K562 (cell line): ENCODE measurements around the gene ABHD3. TPM values are rescaled to one million over a fixed set of nuclear protein-coding genes. Genes with fewer than 3 reads are reported as not detected.

Source experiments
- ASH1L ChIP-seq: fragments of 450-650 bp; IDR thresholded peaks from 2 replicates; pipeline ENCODE4 v1.6.1; 2018; ENCODE audit warnings: borderline replicate concordance, mild to moderate bottlenecking, low read depth; ENCODE audit not compliant: partially characterized antibody
- CBX3 ChIP-seq, 2 experiments: IDR thresholded peaks; 1 replicate in 1 of 2; 2 replicates in 1 of 2; pipeline ENCODE4 v1.6.1; 2012; ENCODE audit warnings: inconsistent platforms in 2 of 2, low read length in 2 of 2, borderline replicate concordance in 1 of 2, control low read depth in 1 of 2
- GTF2F1 ChIP-seq: IDR thresholded peaks from 2 replicates; pipeline ENCODE4 v1.6.1; 2011; ENCODE audit warnings: low read depth, low read length, improper control_type of control experiment
- HMGN3 ChIP-seq: IDR thresholded peaks from 2 replicates; pipeline ENCODE4 v1.6.1; 2011; ENCODE audit warnings: borderline replicate concordance, low read depth, mild to moderate bottlenecking, mixed read lengths, low read length; ENCODE audit not compliant: insufficient read length; ENCODE audit errors: extremely low read depth
- JUN ChIP-seq, 2 experiments: sonication (generic) in 1 of 2; formaldehyde crosslinking in 1 of 2; IDR thresholded peaks; 2 replicates each; pipeline versions ENCODE4 v1.6.1 to v1.8.0; 2012 to 2022; ENCODE audit warnings: borderline replicate concordance in 2 of 2, mild to moderate bottlenecking in 2 of 2, improper control_type of control experiment in 1 of 2, low read depth in 1 of 2, low read length in 1 of 2, missing genetic modification reagents in 1 of 2
- KDM2B ChIP-seq: fragments of 250-450 bp; sonication (Bioruptor Pico); IDR thresholded peaks from 2 replicates; pipeline ENCODE4 v1.8.0; 2021; ENCODE audit warnings: mild to moderate bottlenecking, moderate library complexity
- KLF10 ChIP-seq: fragments of 250-450 bp; sonication (Bioruptor Pico); IDR thresholded peaks from 2 replicates; pipeline ENCODE4 v1.6.1; 2021; ENCODE audit warnings: matching md5 sums
- LARP7 ChIP-seq: fragments of 450-650 bp; IDR thresholded peaks from 2 replicates; pipeline ENCODE4 v1.6.1; 2016
- MCM3 ChIP-seq: fragments of 450-650 bp; IDR thresholded peaks from 2 replicates; pipeline ENCODE4 v1.6.1; 2016
- RFX7 ChIP-seq: fragments of 250-450 bp; sonication (Bioruptor Pico); IDR thresholded peaks from 2 replicates; pipeline ENCODE4 v1.5.1; 2021; ENCODE audit warnings: mild to moderate bottlenecking
- YBX1 ChIP-seq: fragments of 450-650 bp; IDR thresholded peaks from 2 replicates; pipeline ENCODE4 v1.7.1; 2016; ENCODE audit warnings: mild to moderate bottlenecking
- ZEB2 ChIP-seq: fragments of 450-650 bp; IDR thresholded peaks from 2 replicates; pipeline ENCODE4 v1.6.1; 2016
- ZNF133 ChIP-seq: fragments of 250-450 bp; sonication (Bioruptor Pico); IDR thresholded peaks from 2 replicates; pipeline ENCODE4 v1.4.0; 2020; ENCODE audit warnings: mild to moderate bottlenecking
- ZNF253 ChIP-seq: fragments of 250-450 bp; sonication (Bioruptor Pico); conservative IDR thresholded peaks from 2 replicates; pipeline ENCODE4 v1.6.1; 2021; ENCODE audit warnings: mild to moderate bottlenecking
- ZNF324 ChIP-seq: fragments of 250-450 bp; sonication (Bioruptor Pico); IDR thresholded peaks from 2 replicates; pipeline ENCODE4 v1.4.0; 2020; ENCODE audit warnings: mild to moderate bottlenecking
- polyA plus RNA-seq, 8 experiments: library from polyadenylated mRNA; depleted of rRNA in 4 of 8; stranded (reverse) in 5 of 8; unstranded in 3 of 8; fragments of >200 nt; fragmentation: Nextera tagmentation in 2 of 8; fragmentation: Illumina TruSeq in 1 of 8; extraction: Ambion mirVana in 2 of 8; extraction: Trizol in 1 of 8; gene quantifications; 2 replicates each; pipeline versions ENCODE4 v1.2.1 to v1.2.3, GENCODE V29; 2011 to 2014; ENCODE audit warnings: inconsistent platforms in 1 of 8, missing spikeins in 1 of 8
- total RNA-seq, 7 experiments: library from RNA; depleted of rRNA in 6 of 7; stranded (reverse); fragments of >200 nt in 6 of 7; fragmentation: Illumina TruSeq in 2 of 7; extraction: Trizol in 2 of 7; gene quantifications; 2 replicates each; pipeline versions ENCODE4 v1.2.1 to v1.2.3, GENCODE V29; 2011 to 2021; ENCODE audit warnings: low replicate concordance in 1 of 7
- TF ChIP-seq, protein P1 (sequence below): fragments of 450-650 bp; formaldehyde crosslinking; IDR thresholded peaks from 2 replicates; pipeline ENCODE4 v1.4.0; 2020; ENCODE audit warnings: mild to moderate bottlenecking, moderate library complexity
- TF ChIP-seq, protein P2 (sequence below): fragments of 450-650 bp; formaldehyde crosslinking; IDR thresholded peaks from 2 replicates; pipeline ENCODE4 v1.4.0; 2020; ENCODE audit warnings: mild to moderate bottlenecking
- TF ChIP-seq, protein P3 (sequence below): sonication (generic); formaldehyde crosslinking; IDR thresholded peaks from 2 replicates; pipeline ENCODE4 v1.8.0; 2022; ENCODE audit warnings: mild to moderate bottlenecking, missing genetic modification reagents
- TF ChIP-seq, protein P4 (sequence below): fragments of 200-800 bp; sonication (Bioruptor generic); IDR thresholded peaks from 2 replicates; pipeline ENCODE4 v1.6.1; 2016; ENCODE audit warnings: missing genetic modification characterization, missing compliant biosample characterization
- TF ChIP-seq, protein P5 (sequence below): sonication (generic); formaldehyde crosslinking; IDR thresholded peaks from 2 replicates; pipeline ENCODE4 v1.8.0; 2022; ENCODE audit warnings: mild to moderate bottlenecking, low read depth, missing genetic modification reagents

Gene ABHD3
- total and polyA plus RNA-seq, 9 of the 15 experiments (the other 6 are each of a cell fraction or from before 2014, with no cell fraction given): 6.3 to 38.8 (median 19.4) TPM

DNA sequence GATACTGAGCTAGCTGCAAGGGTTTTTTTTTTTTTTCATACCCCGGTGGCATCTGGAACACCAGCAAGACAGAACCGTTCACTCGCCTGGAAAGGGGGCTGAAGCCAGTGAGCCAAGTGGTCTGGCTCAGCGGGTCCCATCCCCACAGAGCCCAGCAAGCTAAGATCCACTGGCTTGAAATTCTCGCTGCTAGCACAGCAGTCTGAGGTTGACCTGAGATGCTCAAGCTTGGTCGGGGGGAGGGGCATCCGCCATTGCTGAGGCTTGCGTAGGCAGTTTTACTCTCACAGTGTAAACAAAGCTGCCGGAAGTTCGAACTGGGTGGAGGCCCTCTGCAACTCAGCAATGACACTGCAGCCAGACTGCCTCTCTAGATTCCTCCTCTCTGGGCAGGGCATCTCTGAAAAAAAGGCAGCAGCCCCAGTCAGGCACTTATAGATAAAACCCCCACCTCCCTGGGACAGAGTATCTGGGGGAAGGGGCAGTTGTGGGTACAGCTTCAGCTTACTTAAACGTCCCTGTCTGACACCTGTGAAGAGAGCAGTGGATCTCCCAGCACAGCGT, 31.0 kb upstream of the ABHD3 start (continued):
- no peak for TF ChIP-seq YBX1
- TF ChIP-seq MCM3: no peak
- TF ChIP-seq HMGN3: no peak
- TF ChIP-seq KDM2B (CRISPR knock-in tag): no peak
- TF ChIP-seq LARP7: 0 out of 2 replicates have a peak, but pooled peaks have one; percentile 34
- no peak for TF ChIP-seq ZEB2
- TF ChIP-seq JUN (IDR thresholded peaks at IDR 0.05; ENCODE audit: borderline replicate concordance, low read depth, low read length): no peak
- no peak for TF ChIP-seq JUN (CRISPR knock-in tag; IDR thresholded peaks at IDR 0.05; ENCODE audit: borderline replicate concordance)
- no peak for TF ChIP-seq CBX3 (IDR thresholded peaks at IDR 0.05; ENCODE audit: borderline replicate concordance in 1 of 2, low read length in 2 of 2)
- TF ChIP-seq, protein P1, sequence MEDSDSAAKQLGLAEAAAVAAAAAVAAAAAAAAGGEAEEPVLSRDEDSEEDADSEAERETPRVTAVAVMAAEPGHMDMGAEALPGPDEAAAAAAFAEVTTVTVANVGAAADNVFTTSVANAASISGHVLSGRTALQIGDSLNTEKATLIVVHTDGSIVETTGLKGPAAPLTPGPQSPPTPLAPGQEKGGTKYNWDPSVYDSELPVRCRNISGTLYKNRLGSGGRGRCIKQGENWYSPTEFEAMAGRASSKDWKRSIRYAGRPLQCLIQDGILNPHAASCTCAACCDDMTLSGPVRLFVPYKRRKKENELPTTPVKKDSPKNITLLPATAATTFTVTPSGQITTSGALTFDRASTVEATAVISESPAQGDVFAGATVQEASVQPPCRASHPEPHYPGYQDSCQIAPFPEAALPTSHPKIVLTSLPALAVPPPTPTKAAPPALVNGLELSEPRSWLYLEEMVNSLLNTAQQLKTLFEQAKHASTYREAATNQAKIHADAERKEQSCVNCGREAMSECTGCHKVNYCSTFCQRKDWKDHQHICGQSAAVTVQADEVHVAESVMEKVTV (CRISPR knock-in tag): no peak
- TF ChIP-seq, protein P2, sequence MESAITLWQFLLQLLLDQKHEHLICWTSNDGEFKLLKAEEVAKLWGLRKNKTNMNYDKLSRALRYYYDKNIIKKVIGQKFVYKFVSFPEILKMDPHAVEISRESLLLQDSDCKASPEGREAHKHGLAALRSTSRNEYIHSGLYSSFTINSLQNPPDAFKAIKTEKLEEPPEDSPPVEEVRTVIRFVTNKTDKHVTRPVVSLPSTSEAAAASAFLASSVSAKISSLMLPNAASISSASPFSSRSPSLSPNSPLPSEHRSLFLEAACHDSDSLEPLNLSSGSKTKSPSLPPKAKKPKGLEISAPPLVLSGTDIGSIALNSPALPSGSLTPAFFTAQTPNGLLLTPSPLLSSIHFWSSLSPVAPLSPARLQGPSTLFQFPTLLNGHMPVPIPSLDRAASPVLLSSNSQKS (CRISPR knock-in tag): no peak
- TF ChIP-seq, protein P3, sequence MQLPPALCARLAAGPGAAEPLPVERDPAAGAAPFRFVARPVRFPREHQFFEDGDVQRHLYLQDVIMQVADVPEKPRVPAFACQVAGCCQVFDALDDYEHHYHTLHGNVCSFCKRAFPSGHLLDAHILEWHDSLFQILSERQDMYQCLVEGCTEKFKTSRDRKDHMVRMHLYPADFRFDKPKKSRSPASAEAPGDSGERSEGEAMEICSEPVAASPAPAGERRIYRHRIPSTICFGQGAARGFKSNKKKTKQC (CRISPR knock-in tag): no peak
- TF ChIP-seq, protein P4, sequence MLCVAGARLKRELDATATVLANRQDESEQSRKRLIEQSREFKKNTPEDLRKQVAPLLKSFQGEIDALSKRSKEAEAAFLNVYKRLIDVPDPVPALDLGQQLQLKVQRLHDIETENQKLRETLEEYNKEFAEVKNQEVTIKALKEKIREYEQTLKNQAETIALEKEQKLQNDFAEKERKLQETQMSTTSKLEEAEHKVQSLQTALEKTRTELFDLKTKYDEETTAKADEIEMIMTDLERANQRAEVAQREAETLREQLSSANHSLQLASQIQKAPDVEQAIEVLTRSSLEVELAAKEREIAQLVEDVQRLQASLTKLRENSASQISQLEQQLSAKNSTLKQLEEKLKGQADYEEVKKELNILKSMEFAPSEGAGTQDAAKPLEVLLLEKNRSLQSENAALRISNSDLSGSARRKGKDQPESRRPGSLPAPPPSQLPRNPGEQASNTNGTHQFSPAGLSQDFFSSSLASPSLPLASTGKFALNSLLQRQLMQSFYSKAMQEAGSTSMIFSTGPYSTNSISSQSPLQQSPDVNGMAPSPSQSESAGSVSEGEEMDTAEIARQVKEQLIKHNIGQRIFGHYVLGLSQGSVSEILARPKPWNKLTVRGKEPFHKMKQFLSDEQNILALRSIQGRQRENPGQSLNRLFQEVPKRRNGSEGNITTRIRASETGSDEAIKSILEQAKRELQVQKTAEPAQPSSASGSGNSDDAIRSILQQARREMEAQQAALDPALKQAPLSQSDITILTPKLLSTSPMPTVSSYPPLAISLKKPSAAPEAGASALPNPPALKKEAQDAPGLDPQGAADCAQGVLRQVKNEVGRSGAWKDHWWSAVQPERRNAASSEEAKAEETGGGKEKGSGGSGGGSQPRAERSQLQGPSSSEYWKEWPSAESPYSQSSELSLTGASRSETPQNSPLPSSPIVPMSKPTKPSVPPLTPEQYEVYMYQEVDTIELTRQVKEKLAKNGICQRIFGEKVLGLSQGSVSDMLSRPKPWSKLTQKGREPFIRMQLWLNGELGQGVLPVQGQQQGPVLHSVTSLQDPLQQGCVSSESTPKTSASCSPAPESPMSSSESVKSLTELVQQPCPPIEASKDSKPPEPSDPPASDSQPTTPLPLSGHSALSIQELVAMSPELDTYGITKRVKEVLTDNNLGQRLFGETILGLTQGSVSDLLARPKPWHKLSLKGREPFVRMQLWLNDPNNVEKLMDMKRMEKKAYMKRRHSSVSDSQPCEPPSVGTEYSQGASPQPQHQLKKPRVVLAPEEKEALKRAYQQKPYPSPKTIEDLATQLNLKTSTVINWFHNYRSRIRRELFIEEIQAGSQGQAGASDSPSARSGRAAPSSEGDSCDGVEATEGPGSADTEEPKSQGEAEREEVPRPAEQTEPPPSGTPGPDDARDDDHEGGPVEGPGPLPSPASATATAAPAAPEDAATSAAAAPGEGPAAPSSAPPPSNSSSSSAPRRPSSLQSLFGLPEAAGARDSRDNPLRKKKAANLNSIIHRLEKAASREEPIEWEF (CRISPR knock-in tag): no peak
- TF ChIP-seq RFX7: no peak
- no peak for TF ChIP-seq ASH1L
- TF ChIP-seq, protein P5, sequence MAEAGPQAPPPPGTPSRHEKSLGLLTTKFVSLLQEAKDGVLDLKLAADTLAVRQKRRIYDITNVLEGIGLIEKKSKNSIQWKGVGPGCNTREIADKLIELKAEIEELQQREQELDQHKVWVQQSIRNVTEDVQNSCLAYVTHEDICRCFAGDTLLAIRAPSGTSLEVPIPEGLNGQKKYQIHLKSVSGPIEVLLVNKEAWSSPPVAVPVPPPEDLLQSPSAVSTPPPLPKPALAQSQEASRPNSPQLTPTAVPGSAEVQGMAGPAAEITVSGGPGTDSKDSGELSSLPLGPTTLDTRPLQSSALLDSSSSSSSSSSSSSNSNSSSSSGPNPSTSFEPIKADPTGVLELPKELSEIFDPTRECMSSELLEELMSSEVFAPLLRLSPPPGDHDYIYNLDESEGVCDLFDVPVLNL (CRISPR knock-in tag): no peak
- no peak for TF ChIP-seq ZNF133 (CRISPR knock-in tag)
- no peak for TF ChIP-seq ZNF253 (CRISPR knock-in tag)
- no peak for TF ChIP-seq GTF2F1
- TF ChIP-seq KLF10 (CRISPR knock-in tag): no peak
- no peak for TF ChIP-seq ZNF324
